Spleen (tissue), 11 donors: ENCODE data around the gene SRD5A2. TPM values are rescaled to one million over a fixed set of nuclear protein-coding genes. Genes with fewer than 3 reads are reported as not detected.

Source experiments
- DNase-seq: peaks from one replicate; pipeline ENCODE4 v3.0.0-alpha.2; 2020
- H3K27ac ChIP-seq, 8 donors: fragments of 200-600 bp; sonication (generic) in 7 of 8; 1 replicate in 4 of 8; 2 replicates in 4 of 8; pipeline versions ENCODE4 v1.5.0 to v1.8.0; 2016 to 2021; ENCODE audit warnings: inconsistent platforms in 4 of 8, mild to moderate bottlenecking in 4 of 8, moderate library complexity in 1 of 8
- H3K27me3 ChIP-seq, 7 donors: fragments of 200-600 bp; sonication (generic) in 6 of 7; replicated peaks in 1 of 7; 1 replicate in 4 of 7; 2 replicates in 3 of 7; pipeline versions ENCODE4 v1.5.0 to v1.8.0; 2016 to 2021; ENCODE audit warnings: inconsistent platforms in 3 of 7, mild to moderate bottlenecking in 1 of 7
- H3K36me3 ChIP-seq, 6 donors: fragments of 200-600 bp; sonication (generic) in 5 of 6; 1 replicate in 4 of 6; 2 replicates in 2 of 6; pipeline versions ENCODE4 v1.5.0 to v1.8.0; 2016 to 2021; ENCODE audit warnings: inconsistent platforms in 2 of 6
- H3K4me1 ChIP-seq, 6 donors: fragments of 200-600 bp; sonication (generic) in 5 of 6; 1 replicate in 3 of 6; 2 replicates in 3 of 6; pipeline versions ENCODE4 v1.5.0 to v1.8.0; 2016 to 2021; ENCODE audit warnings: inconsistent platforms in 3 of 6
- H3K4me3 ChIP-seq, 8 donors: fragments of 200-600 bp; sonication (generic) in 7 of 8; 1 replicate in 4 of 8; 2 replicates in 4 of 8; pipeline versions ENCODE4 v1.5.0 to v1.8.0; 2016 to 2021; ENCODE audit warnings: inconsistent platforms in 4 of 8, mild to moderate bottlenecking in 4 of 8, moderate library complexity in 2 of 8
- H3K9me3 ChIP-seq, 8 donors: fragments of 200-600 bp; sonication (generic) in 7 of 8; 1 replicate in 4 of 8; 2 replicates in 4 of 8; pipeline versions ENCODE4 v1.5.0 to v1.8.0; 2016 to 2021; ENCODE audit warnings: inconsistent platforms in 4 of 8
- POLR2A ChIP-seq, 3 donors: fragments of 450-650 bp; IDR thresholded peaks; one replicate each; pipeline ENCODE4 v1.5.1; 2017; ENCODE audit warnings: antibody characterized with exemption in 3 of 3, mild to moderate bottlenecking in 1 of 3
- POLR2AphosphoS5 ChIP-seq, 3 donors: sonication (generic); formaldehyde crosslinking; IDR thresholded peaks; one replicate each; pipeline ENCODE4 v1.5.1; 2017; ENCODE audit warnings: antibody characterized with exemption in 3 of 3
- WGBS, 5 donors: extraction: QIAGEN DNeasy Blood & Tissue Kit in 3 of 5; methylation state at CpG; one replicate each; pipeline versions ENCODE4 v1.1.5 to v1.1.7; 2013 to 2018; 5-methylcytosine and 5-hydroxymethylcytosine counted together
- intact Hi-C: fragments of 100-400 bp; cut with DNase I; formaldehyde crosslinking; loops from one replicate; pipeline ENCODE4 v1.15.0; 2023; ENCODE audit warnings: low total_unique reads
- polyA plus RNA-seq, 3 donors: library from polyadenylated mRNA; stranded (reverse); fragments of 200-250 nt; gene quantifications; one replicate each; pipeline ENCODE4 v1.2.1, GENCODE V29; 2013
- total RNA-seq, 7 donors: library from RNA; depleted of rRNA in 3 of 7; stranded (reverse); fragments of >200 nt in 3 of 7; fragmentation: NEBNext Ultra II Directional in 4 of 7; extraction: Animal tissue kit (Norgen Biotek cat#: 25700) in 4 of 7; gene quantifications; one replicate each; pipeline versions ENCODE4 v1.1.0 to v1.2.1, GENCODE V29; 2016 to 2021
- TF ChIP-seq, protein P1 (sequence below), 11 experiments: fragments of 200-600 bp in 7 of 11; fragments of 450-650 bp in 4 of 11; sonication (generic) in 4 of 11; IDR thresholded peaks in 8 of 11; conservative IDR thresholded peaks in 3 of 11; 1 replicate in 7 of 11; 2 replicates in 4 of 11; pipeline versions ENCODE4 v1.4.0 to v1.8.0; 2016 to 2021; ENCODE audit warnings: antibody characterized with exemption in 11 of 11, inconsistent platforms in 4 of 11, mild to moderate bottlenecking in 1 of 11
- donor health status: healthy with polysubstance abuse.
- donor health status: DM: no; HTN: no; CAD: no; lungs with moderate emphysema.
- donor health status: DM: no; HTN: no; CAD: no.
- donor health status: Bipolar disorder and iron deficiency.
- donor health status: healthy.
- donor health status: DM: no; HTN: no; CAD: no.
- donor health status: DM: yes; HTN: yes; CAD: no.

Gene SRD5A2
- total and polyA plus RNA-seq, 10 donors: 0.02 to 0.06 TPM; not detected in 8

DNA sequence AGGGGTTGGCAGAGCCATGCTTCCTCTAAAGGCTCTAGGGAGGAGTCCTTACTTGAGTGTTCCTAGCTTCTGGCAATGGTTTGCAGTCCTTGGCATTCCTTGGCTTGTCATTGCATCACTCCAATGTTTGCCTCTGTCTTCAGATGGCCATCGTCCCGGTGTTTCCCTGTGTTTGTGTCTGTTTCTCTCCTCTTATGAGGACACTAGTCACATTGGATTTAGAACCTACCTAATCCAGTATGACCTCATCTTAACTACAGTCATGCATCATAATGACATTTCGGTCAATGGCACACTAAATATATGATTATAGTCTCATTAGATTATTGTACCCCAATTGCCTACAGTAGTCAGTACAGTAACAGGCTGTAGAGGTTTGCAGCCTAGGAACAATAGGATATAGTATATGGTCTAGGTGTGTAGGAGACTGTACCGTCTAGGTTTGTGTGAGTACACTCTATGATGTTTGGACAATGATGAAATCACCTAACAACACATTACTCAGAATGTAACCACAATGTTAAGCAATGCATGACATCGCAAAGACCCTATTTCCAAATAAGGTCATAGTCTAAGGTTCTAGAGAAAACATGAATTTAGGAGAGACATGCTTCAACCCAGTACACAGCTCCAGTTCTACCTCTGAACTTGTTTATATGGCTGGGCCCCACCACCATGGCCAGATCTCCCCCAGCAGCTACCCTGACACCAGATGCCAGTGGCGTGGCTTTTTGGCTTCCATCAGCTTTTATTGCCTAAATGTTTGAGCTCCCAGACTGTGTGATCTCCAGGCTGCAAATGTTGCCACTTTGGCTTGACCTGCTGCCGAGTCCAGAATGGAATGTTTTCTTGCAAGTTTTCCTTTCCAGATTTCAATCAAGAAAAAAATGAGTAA lies 22.1 kb downstream of the SRD5A2 start:
- H3K4me1 ChIP-seq: no peaks in the 10 kb centered on the region
- TF ChIP-seq, protein P1, sequence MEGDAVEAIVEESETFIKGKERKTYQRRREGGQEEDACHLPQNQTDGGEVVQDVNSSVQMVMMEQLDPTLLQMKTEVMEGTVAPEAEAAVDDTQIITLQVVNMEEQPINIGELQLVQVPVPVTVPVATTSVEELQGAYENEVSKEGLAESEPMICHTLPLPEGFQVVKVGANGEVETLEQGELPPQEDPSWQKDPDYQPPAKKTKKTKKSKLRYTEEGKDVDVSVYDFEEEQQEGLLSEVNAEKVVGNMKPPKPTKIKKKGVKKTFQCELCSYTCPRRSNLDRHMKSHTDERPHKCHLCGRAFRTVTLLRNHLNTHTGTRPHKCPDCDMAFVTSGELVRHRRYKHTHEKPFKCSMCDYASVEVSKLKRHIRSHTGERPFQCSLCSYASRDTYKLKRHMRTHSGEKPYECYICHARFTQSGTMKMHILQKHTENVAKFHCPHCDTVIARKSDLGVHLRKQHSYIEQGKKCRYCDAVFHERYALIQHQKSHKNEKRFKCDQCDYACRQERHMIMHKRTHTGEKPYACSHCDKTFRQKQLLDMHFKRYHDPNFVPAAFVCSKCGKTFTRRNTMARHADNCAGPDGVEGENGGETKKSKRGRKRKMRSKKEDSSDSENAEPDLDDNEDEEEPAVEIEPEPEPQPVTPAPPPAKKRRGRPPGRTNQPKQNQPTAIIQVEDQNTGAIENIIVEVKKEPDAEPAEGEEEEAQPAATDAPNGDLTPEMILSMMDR (IDR thresholded peaks at IDR 0.05 in 8 of 11, conservative IDR thresholded peaks at IDR 0.05 in 3 of 11): no peak
- H3K27ac ChIP-seq: no peak overlapping the region
- DNase-seq: no peak
- 65 to 86% (median 72%) methylated on average over 7 of the region's 7 CpGs for WGBS, 5 donors
- H3K9me3 ChIP-seq: peaks cover 0 to 30% (median 15%) of the 10 kb centered on the region in 8 donors
- peaks cover 0 to 12% (median 0%) of the 10 kb centered on the region in 7 donors for H3K27me3 ChIP-seq
- intact Hi-C loops: no loop called here
- H3K4me3 ChIP-seq: no peak overlapping the region
- no peaks in the 10 kb centered on the region for H3K36me3 ChIP-seq

DNA sequence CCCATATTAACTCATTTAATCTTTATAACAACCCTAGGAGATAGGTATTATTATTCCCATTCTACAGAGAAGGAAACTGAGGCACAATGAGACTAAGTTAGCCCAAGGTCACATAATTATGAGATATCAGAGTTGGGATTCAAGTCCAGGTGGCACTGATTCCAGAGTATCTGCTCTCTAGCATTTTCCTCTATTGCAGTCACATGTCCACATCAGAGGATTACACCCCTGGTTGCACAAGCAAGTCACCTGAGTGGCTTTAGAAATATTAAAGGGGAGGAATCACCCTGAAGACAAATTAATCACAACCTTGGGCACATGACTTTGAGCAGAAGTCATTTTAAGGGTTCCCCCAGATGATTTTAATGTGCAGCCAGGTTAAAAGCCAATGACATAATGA lies 23.8 kb downstream of the SRD5A2 start:
- no peaks in the 10 kb centered on the region for H3K4me1 ChIP-seq
- intact Hi-C loops: no loop called here
- peaks cover 0 to 47% (median 32%) of the 10 kb centered on the region in 8 donors for H3K9me3 ChIP-seq
- no peak overlapping the region for H3K4me3 ChIP-seq
- no peaks in the 10 kb centered on the region for H3K27me3 ChIP-seq
- H3K27ac ChIP-seq: no peak overlapping the region
- no peaks in the 10 kb centered on the region for H3K36me3 ChIP-seq
- no peak for DNase-seq
- no peak for TF ChIP-seq POLR2A (IDR thresholded peaks at IDR 0.05)
- TF ChIP-seq, protein P1 (IDR thresholded peaks at IDR 0.05 in 8 of 11, conservative IDR thresholded peaks at IDR 0.05 in 3 of 11): no peak

- no peaks in the 10 kb centered on the region for H3K4me1 ChIP-seq
- no peak overlapping the region for H3K27ac ChIP-seq
- no peak overlapping the region for H3K4me3 ChIP-seq
- peaks cover 0 to 51% (median 39%) of the 10 kb centered on the region in 8 donors for H3K9me3 ChIP-seq
- intact Hi-C loops: no loop called here
- TF ChIP-seq POLR2AphosphoS5 (IDR thresholded peaks at IDR 0.05): no peak
- no peak for TF ChIP-seq POLR2A (IDR thresholded peaks at IDR 0.05)
- TF ChIP-seq, protein P1 (IDR thresholded peaks at IDR 0.05 in 8 of 11, conservative IDR thresholded peaks at IDR 0.05 in 3 of 11): no peak
- H3K36me3 ChIP-seq: no peaks in the 10 kb centered on the region
- 69 to 76% (median 71%) methylated on average over 3 of the region's 3 CpGs for WGBS, 5 donors
- DNase-seq: no peak
- no peaks in the 10 kb centered on the region for H3K27me3 ChIP-seq
Observed at GRCh38 chr2:31555967-31556706, 24.6 kb downstream of the SRD5A2 start.

DNA sequence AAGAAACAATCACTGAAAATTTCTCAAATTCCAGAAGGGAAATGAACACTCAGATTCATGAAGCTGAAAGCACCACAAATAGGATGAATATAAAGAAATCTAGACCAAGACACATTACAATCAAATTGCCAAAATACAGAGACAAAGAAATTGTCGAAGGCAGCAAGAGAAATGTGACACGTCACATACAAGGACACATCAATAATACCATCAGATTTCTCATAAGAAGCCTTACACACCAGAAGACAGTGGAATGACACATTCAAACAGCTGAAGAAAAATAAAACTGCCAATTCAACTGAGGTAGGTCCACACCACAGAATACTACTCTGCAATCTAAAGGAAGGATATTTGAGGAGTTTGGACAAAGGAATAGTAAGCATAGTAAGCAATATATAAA lies 27.4 kb downstream of the SRD5A2 start:
- TF ChIP-seq POLR2A (IDR thresholded peaks at IDR 0.05) (no peak), POLR2AphosphoS5 (IDR thresholded peaks at IDR 0.05) (no peak)
- TF ChIP-seq, protein P1 (IDR thresholded peaks at IDR 0.05 in 8 of 11, conservative IDR thresholded peaks at IDR 0.05 in 3 of 11): no peak
- H3K27me3 ChIP-seq: no peaks in the 10 kb centered on the region
- intact Hi-C loops: no loop called here
- H3K4me1 ChIP-seq: no peaks in the 10 kb centered on the region
- no peaks in the 10 kb centered on the region for H3K36me3 ChIP-seq
- peaks cover 0 to 51% (median 42%) of the 10 kb centered on the region in 8 donors for H3K9me3 ChIP-seq
- DNase-seq: no peak
- no peak overlapping the region for H3K4me3 ChIP-seq
- no peak overlapping the region for H3K27ac ChIP-seq
- 88 to 90% (median 89%) methylated on average over 2 of the region's 2 CpGs for WGBS, 5 donors
